ENCODE measurements around the gene DHRS12.

The DHRS12 gene

GRCh38 chr13:51765142-51765515, 38.8 kb downstream of the DHRS12 start:
- H3F3A ChIP-seq (ENCODE audit: insufficient read depth, low read length): no peaks in the 10 kb centered on the region
- TF ChIP-seq EZH2 (IDR thresholded peaks at IDR 0.05; ENCODE audit: borderline replicate concordance, low read length) (no peak), CTCF (IDR thresholded peaks at IDR 0.05; ENCODE audit: low read length) (no peak)
- no peak overlapping the region for H3K27ac ChIP-seq (ENCODE audit: low read depth, low read length, poor library complexity, severe bottlenecking)
- no peaks in the 10 kb centered on the region for H3K36me3 ChIP-seq (ENCODE audit: insufficient read depth, low read length)
- H3K9me3 ChIP-seq (ENCODE audit: low read length): no peaks in the 10 kb centered on the region
- H2AFZ ChIP-seq (ENCODE audit: low read length): no peak overlapping the region
- H3K4me3 ChIP-seq (ENCODE audit: low read depth, low read length, poor library complexity, severe bottlenecking): no peak overlapping the region
- H3K27me3 ChIP-seq (ENCODE audit: insufficient read depth, low read length): no peaks in the 10 kb centered on the region
- H3K9ac ChIP-seq (ENCODE audit: low read length): no peak overlapping the region
- H3K4me1 ChIP-seq (ENCODE audit: insufficient read depth, low read length, severe bottlenecking): peaks cover 13% of the 10 kb centered on the region
- no peak overlapping the region for H3K4me2 ChIP-seq (ENCODE audit: low read length)
- H3K9me2 ChIP-seq (ENCODE audit: low read depth, low read length): no peaks in the 10 kb centered on the region
- no peaks in the 10 kb centered on the region for H4K20me1 ChIP-seq (ENCODE audit: insufficient read depth, low read length)
- H3K79me2 ChIP-seq (ENCODE audit: insufficient read depth, low read length): no peaks in the 10 kb centered on the region

- Histone ChIP-seq H2AFZ (ENCODE audit: low read length) (no peak overlapping the region), H3K4me3 (ENCODE audit: low read depth, low read length, poor library complexity, severe bottlenecking) (no peak overlapping the region), H3F3A (ENCODE audit: insufficient read depth, low read length) (no peaks in the 10 kb centered on the region), H3K36me3 (ENCODE audit: insufficient read depth, low read length) (no peaks in the 10 kb centered on the region), H3K4me1 (ENCODE audit: insufficient read depth, low read length, severe bottlenecking) (peaks cover 13% of the 10 kb centered on the region), H3K9ac (ENCODE audit: low read length) (no peak overlapping the region), H3K27me3 (ENCODE audit: insufficient read depth, low read length) (no peaks in the 10 kb centered on the region), H4K20me1 (ENCODE audit: insufficient read depth, low read length) (no peaks in the 10 kb centered on the region), H3K9me3 (ENCODE audit: low read length) (no peaks in the 10 kb centered on the region), H3K79me2 (ENCODE audit: insufficient read depth, low read length) (no peaks in the 10 kb centered on the region), H3K4me2 (ENCODE audit: low read length) (peak overlapping the region; percentile 19; the same call in 1 of the 2 replicates), H3K27ac (ENCODE audit: low read depth, low read length, poor library complexity, severe bottlenecking) (no peak overlapping the region), H3K9me2 (ENCODE audit: low read depth, low read length) (no peaks in the 10 kb centered on the region)
- TF ChIP-seq CTCF (IDR thresholded peaks at IDR 0.05; ENCODE audit: low read length) (no peak), EZH2 (IDR thresholded peaks at IDR 0.05; ENCODE audit: borderline replicate concordance, low read length) (no peak)
These were observed 39.5 kb downstream of the DHRS12 start for GRCh38 chr13:51764184-51765141.

GRCh38 chr13:51763486-51763885, 40.5 kb downstream of the DHRS12 start:
- H3K9me3 ChIP-seq (ENCODE audit: low read length): no peaks in the 10 kb centered on the region
- H3K4me2 ChIP-seq (ENCODE audit: low read length): no peak overlapping the region
- no peak overlapping the region for H3K27ac ChIP-seq (ENCODE audit: low read depth, low read length, poor library complexity, severe bottlenecking)
- H2AFZ ChIP-seq (ENCODE audit: low read length): no peak overlapping the region
- no peak overlapping the region for H3K9ac ChIP-seq (ENCODE audit: low read length)
- no peaks in the 10 kb centered on the region for H3K9me2 ChIP-seq (ENCODE audit: low read depth, low read length)
- H4K20me1 ChIP-seq (ENCODE audit: insufficient read depth, low read length): no peaks in the 10 kb centered on the region
- TF ChIP-seq EZH2 (IDR thresholded peaks at IDR 0.05; ENCODE audit: borderline replicate concordance, low read length) (no peak), CTCF (IDR thresholded peaks at IDR 0.05; ENCODE audit: low read length) (no peak)
- H3K27me3 ChIP-seq (ENCODE audit: insufficient read depth, low read length): no peaks in the 10 kb centered on the region
- no peaks in the 10 kb centered on the region for H3F3A ChIP-seq (ENCODE audit: insufficient read depth, low read length)
- H3K4me1 ChIP-seq (ENCODE audit: insufficient read depth, low read length, severe bottlenecking): peaks cover 13% of the 10 kb centered on the region
- H3K36me3 ChIP-seq (ENCODE audit: insufficient read depth, low read length): 0 out of 2 replicates have a peak, but pooled peaks cover 2% of the 10 kb centered on the region
- no peaks in the 10 kb centered on the region for H3K79me2 ChIP-seq (ENCODE audit: insufficient read depth, low read length)
- H3K4me3 ChIP-seq (ENCODE audit: low read depth, low read length, poor library complexity, severe bottlenecking): no peak overlapping the region

All from OCI-LY1 (cell line).